Nephron (organoid): ENCODE measurements around the gene TNFAIP3.
"Not testable (repeated sequence)": the region's sequence is repeated elsewhere in the genome, so short reads cannot be mapped to it uniquely, and the experiment has no call there.

Experiments used
- H3K27ac Mint-ChIP-seq, 3 experiments: 2 replicates each; pipeline ENCODE4 v1.8.0; 2020; ENCODE audit warnings: mixed read lengths in 3 of 3, mild to moderate bottlenecking in 2 of 3, moderate library complexity in 1 of 3
- H3K27me3 Mint-ChIP-seq: 2 replicates; pipeline ENCODE4 v1.8.0; 2021; ENCODE audit warnings: low read depth, mild to moderate bottlenecking, moderate library complexity, mixed read lengths
- H3K36me3 Mint-ChIP-seq: 2 replicates; pipeline ENCODE4 v1.8.0; 2020; ENCODE audit warnings: low read depth, mixed read lengths
- H3K4me1 Mint-ChIP-seq: 2 replicates; pipeline ENCODE4 v1.8.0; 2020; ENCODE audit warnings: mixed read lengths
- H3K4me3 Mint-ChIP-seq, 3 experiments: 2 replicates each; pipeline ENCODE4 v1.8.0; 2020; ENCODE audit warnings: mild to moderate bottlenecking in 3 of 3, mixed read lengths in 3 of 3, moderate library complexity in 2 of 3
- H3K9me3 Mint-ChIP-seq: 2 replicates; pipeline ENCODE4 v1.8.0; 2020; ENCODE audit warnings: mixed read lengths
- TF ChIP-seq, protein P1 (sequence below), 3 experiments: fragments of 200-600 bp; sonication (generic); IDR thresholded peaks; one replicate each; pipeline ENCODE4 v1.5.0; 2021; ENCODE audit warnings: antibody characterized with exemption in 3 of 3; ENCODE audit not compliant: unreplicated experiment in 3 of 3

TNFAIP3 gene

DNA sequence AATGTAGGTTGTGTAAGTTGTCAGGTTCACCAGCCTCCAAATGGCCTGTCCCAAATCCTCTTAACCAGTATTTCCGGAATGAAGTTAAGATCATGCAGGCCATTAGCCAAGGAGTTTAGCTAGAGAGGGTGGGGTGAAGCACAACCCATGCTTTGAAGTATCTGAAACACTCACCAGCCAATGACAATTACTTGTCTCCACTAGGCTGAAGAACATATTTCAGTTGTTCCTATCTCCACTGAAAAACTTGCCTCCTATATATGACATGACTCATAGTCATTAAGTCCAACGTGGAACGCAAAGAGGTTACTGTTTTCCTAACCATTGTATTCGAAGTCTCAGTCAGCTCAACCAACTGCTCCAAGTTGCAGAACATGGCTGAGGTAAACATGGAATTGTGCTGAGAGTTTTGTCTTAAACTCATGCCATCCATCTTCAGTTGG lies 37.4 kb upstream of the TNFAIP3 start:
- no peak overlapping the region for H3K27ac Mint-ChIP-seq
- no peaks in the 10 kb centered on the region for H3K36me3 Mint-ChIP-seq
- H3K27me3 Mint-ChIP-seq = no peaks in the 10 kb centered on the region
- peaks cover 1% of the 10 kb centered on the region for H3K4me1 Mint-ChIP-seq
- no peaks in the 10 kb centered on the region for H3K9me3 Mint-ChIP-seq
- TF ChIP-seq, protein P1, sequence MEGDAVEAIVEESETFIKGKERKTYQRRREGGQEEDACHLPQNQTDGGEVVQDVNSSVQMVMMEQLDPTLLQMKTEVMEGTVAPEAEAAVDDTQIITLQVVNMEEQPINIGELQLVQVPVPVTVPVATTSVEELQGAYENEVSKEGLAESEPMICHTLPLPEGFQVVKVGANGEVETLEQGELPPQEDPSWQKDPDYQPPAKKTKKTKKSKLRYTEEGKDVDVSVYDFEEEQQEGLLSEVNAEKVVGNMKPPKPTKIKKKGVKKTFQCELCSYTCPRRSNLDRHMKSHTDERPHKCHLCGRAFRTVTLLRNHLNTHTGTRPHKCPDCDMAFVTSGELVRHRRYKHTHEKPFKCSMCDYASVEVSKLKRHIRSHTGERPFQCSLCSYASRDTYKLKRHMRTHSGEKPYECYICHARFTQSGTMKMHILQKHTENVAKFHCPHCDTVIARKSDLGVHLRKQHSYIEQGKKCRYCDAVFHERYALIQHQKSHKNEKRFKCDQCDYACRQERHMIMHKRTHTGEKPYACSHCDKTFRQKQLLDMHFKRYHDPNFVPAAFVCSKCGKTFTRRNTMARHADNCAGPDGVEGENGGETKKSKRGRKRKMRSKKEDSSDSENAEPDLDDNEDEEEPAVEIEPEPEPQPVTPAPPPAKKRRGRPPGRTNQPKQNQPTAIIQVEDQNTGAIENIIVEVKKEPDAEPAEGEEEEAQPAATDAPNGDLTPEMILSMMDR (IDR thresholded peaks at IDR 0.05; ENCODE audit: unreplicated experiment in 3 of 3) = no peak
- no peak overlapping the region for H3K4me3 Mint-ChIP-seq

DNA sequence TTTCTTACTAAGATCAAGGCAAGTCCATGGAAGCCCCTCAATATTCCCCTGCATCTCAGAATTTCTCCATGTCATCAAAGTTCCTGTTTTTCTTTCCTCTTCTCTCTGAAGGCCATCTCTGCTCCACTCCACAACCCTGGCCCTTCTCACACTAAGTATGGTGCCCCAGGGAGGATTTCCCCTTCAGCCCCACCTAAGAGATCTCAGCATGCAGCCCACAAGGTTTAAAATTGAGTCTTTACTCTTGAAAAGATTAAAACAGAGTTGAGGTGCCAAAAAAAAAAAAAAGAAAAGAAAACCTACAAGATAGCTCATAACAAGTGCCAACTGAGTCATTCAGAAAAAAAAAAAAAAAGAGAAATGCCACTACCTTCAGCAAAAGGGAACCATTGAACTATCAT lies 36.5 kb upstream of the TNFAIP3 start:
- Mint-ChIP-seq H3K4me3 (no peak overlapping the region), H3K4me1 (no peaks in the 10 kb centered on the region), H3K9me3 (peaks cover 3% of the 10 kb centered on the region), H3K36me3 (no peaks in the 10 kb centered on the region), H3K27ac (no peak overlapping the region), H3K27me3 (no peaks in the 10 kb centered on the region)
- TF ChIP-seq, protein P1 (IDR thresholded peaks at IDR 0.05; ENCODE audit: unreplicated experiment in 3 of 3) = no peak

DNA sequence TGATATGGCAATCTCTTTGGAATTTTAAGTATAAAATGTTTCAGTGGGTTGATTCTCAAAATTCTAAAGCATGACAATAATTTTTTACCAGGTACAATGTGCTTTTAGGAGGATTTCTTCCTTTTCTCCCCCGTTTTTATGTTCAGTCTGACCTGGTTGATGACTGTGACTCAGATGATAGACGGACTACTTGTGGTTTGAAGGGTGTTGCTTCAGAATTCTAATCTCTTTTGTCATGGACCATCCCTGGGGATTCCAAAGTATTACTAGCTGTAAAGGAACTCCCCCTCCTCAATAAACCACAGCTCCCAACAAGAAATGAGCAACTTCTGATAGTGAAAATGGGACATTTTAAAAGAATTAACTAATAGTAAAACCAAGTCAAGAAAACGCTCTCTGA lies 34.9 kb upstream of the TNFAIP3 start:
- Mint-ChIP-seq H3K4me3 (no peak overlapping the region), H3K36me3 (no peaks in the 10 kb centered on the region), H3K27ac (no peak overlapping the region), H3K4me1 (no peaks in the 10 kb centered on the region), H3K27me3 (no peaks in the 10 kb centered on the region), H3K9me3 (peaks cover 5% of the 10 kb centered on the region)
- TF ChIP-seq, protein P1 (IDR thresholded peaks at IDR 0.05; ENCODE audit: unreplicated experiment in 3 of 3) = no peak

DNA sequence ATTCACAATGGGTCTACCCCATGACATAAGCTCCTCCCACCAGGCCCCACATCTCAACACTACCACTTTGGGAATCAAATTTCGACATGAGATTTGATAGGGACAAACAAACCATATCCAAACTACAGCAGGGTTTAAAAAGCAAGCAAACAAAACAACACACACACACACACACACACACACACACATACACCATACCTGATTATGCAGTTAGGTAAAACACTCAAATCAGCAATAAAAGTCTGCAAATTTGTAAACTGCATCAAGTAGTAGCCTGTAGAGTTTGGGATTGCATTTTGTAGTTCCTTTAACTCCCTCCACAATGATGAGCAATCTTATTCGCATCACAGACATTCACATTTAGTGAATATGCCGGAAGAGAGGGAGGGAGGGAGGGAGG lies 32.6 kb upstream of the TNFAIP3 start:
- H3K9me3 Mint-ChIP-seq = peaks cover 21% of the 10 kb centered on the region
- TF ChIP-seq, protein P1 (IDR thresholded peaks at IDR 0.05; ENCODE audit: unreplicated experiment in 3 of 3) = no peak
- no peaks in the 10 kb centered on the region for H3K36me3 Mint-ChIP-seq
- H3K4me1 Mint-ChIP-seq = no peaks in the 10 kb centered on the region
- H3K27ac Mint-ChIP-seq = no peak overlapping the region
- no peaks in the 10 kb centered on the region for H3K27me3 Mint-ChIP-seq
- H3K4me3 Mint-ChIP-seq = no peak overlapping the region

DNA sequence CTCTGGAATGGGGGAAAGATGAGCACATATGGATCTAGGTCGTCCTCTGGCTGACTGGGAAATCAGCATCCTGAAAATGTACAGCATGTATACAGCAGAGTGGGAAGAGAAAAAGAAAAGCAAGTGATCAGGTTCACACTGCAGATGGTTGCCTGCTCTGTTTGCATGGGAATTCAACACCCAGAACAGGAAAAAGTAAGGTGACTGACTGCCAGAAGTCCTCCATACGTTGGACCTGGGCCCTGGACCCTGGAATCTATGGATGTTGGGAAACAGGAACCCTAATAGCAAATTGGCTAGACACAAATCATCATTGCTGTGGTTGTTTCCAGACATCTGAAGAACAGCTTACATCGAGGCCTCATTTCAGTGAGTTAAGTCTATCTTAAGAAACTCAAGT lies 30.3 kb upstream of the TNFAIP3 start:
- Mint-ChIP-seq H3K9me3 (peaks cover 43% of the 10 kb centered on the region), H3K4me3 (no peak overlapping the region), H3K27me3 (peaks cover 7% of the 10 kb centered on the region), H3K36me3 (no peaks in the 10 kb centered on the region), H3K4me1 (no peaks in the 10 kb centered on the region), H3K27ac (no peak overlapping the region)
- TF ChIP-seq, protein P1 (IDR thresholded peaks at IDR 0.05; ENCODE audit: unreplicated experiment in 3 of 3) = no peak

DNA sequence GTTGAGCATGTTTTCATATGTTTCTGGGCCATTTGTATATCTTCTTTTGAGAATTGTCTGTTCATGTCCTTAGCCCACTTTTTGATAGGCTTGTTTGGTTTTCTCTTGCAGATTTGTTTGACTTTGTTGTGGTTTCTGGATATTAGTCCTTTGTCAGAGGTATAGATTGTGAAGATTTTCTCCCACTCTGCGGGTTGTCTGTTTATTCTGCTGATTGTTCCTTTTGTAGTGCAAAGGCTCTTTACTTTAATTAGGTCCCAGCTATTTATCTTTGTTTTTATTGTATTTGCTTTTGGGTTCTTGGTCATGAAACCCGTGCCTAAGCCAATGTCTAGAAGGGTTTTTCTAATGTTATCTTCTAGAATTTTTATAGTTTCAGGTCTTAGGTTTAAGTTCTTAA lies 29.0 kb upstream of the TNFAIP3 start:
- not testable (repeated sequence) for H3K4me1 Mint-ChIP-seq, H3K36me3 Mint-ChIP-seq, H3K4me3 Mint-ChIP-seq, H3K27ac Mint-ChIP-seq
- H3K9me3 Mint-ChIP-seq = peaks cover 50% of the 10 kb centered on the region
- peaks cover 13% of the 10 kb centered on the region for H3K27me3 Mint-ChIP-seq

DNA sequence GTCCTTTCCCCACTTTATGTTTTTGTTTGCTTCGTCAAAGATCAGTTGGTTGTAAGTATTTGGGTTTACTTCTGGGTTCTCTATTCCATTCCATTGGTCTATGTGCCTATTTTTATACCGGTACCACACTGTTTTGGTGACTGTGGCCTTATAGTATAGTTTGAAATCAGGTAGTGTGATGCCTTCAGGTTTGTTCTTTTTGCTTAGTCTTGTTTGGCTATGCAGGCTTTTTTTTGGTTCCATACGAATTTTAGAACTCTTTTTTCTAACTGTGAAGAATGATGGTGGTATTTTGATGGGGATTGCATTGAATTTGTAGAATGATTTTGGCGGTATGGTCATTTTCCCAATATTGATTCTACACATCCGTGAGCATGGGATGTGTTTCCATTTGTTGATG lies 28.5 kb upstream of the TNFAIP3 start:
- H3K36me3 Mint-ChIP-seq, H3K4me1 Mint-ChIP-seq, H3K27ac Mint-ChIP-seq, H3K4me3 Mint-ChIP-seq: not testable (repeated sequence)
- peaks cover 50% of the 10 kb centered on the region for H3K9me3 Mint-ChIP-seq
- peaks cover 13% of the 10 kb centered on the region for H3K27me3 Mint-ChIP-seq
